Measurements from ENCODE around the gene NBPF20. TPM values are rescaled to one million over a fixed set of nuclear protein-coding genes. Genes with fewer than 3 reads are reported as not detected.
"Not testable (repeated sequence)": the region's sequence is repeated elsewhere in the genome, so short reads cannot be mapped to it uniquely, and the experiment has no call there.

NBPF20 gene
- total and polyA plus RNA-seq, 2 experiments from 2014 or later, result 0.50 to 0.83 TPM

DNA sequence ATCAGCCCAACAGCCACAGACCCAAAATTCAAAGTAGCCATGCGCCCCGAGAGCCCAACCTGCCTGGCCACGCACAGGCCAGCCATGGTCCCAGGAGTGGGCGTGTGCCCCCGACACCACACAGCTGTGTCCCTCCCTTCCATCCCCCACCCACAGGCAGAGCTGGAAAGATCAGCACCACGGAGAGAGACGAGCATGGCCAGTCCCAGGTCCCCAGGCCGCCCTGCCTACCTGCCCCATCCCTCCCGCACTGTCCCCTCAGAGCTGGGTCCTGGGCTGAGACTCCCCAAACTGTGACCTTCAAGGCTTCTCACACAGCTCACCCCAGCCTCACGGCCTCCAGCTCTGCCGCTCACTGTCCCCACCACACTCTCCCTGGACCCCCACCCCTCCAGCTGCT is 19.8 kb upstream of the NBPF20 start:
- not testable (repeated sequence) for H3K36me3 Mint-ChIP-seq (ENCODE audit: low read depth); H3K9me2 ChIP-seq (ENCODE audit: insufficient read depth); H3K27me3 ChIP-seq (ENCODE audit: insufficient read depth); H3K4me3 Mint-ChIP-seq; H3K4me3 ChIP-seq; H3F3A ChIP-seq (replicated peaks; ENCODE audit: low read depth); H3K27me3 Mint-ChIP-seq (ENCODE audit: insufficient read depth, low read depth, poor library complexity); H2AFZ ChIP-seq; H3K79me2 ChIP-seq (replicated peaks; ENCODE audit: insufficient read depth); H3K4me2 ChIP-seq; H3K27ac Mint-ChIP-seq; H3K4me1 Mint-ChIP-seq; H3K36me3 ChIP-seq (ENCODE audit: insufficient read depth); H4K20me1 ChIP-seq (replicated peaks; ENCODE audit: insufficient read depth); H3K9me3 Mint-ChIP-seq; H3K4me1 ChIP-seq (ENCODE audit: insufficient read depth); H3K27ac ChIP-seq (ENCODE audit: low read depth)
- DNase-seq (ENCODE audit: low spot score), result peak; percentile 36
- ATAC-seq, result peak; percentile 99
- TF ChIP-seq, protein P1, sequence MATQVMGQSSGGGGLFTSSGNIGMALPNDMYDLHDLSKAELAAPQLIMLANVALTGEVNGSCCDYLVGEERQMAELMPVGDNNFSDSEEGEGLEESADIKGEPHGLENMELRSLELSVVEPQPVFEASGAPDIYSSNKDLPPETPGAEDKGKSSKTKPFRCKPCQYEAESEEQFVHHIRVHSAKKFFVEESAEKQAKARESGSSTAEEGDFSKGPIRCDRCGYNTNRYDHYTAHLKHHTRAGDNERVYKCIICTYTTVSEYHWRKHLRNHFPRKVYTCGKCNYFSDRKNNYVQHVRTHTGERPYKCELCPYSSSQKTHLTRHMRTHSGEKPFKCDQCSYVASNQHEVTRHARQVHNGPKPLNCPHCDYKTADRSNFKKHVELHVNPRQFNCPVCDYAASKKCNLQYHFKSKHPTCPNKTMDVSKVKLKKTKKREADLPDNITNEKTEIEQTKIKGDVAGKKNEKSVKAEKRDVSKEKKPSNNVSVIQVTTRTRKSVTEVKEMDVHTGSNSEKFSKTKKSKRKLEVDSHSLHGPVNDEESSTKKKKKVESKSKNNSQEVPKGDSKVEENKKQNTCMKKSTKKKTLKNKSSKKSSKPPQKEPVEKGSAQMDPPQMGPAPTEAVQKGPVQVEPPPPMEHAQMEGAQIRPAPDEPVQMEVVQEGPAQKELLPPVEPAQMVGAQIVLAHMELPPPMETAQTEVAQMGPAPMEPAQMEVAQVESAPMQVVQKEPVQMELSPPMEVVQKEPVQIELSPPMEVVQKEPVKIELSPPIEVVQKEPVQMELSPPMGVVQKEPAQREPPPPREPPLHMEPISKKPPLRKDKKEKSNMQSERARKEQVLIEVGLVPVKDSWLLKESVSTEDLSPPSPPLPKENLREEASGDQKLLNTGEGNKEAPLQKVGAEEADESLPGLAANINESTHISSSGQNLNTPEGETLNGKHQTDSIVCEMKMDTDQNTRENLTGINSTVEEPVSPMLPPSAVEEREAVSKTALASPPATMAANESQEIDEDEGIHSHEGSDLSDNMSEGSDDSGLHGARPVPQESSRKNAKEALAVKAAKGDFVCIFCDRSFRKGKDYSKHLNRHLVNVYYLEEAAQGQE (IDR thresholded peaks at IDR 0.05; ENCODE audit: unreplicated experiment), result peak; percentile 65

DNA sequence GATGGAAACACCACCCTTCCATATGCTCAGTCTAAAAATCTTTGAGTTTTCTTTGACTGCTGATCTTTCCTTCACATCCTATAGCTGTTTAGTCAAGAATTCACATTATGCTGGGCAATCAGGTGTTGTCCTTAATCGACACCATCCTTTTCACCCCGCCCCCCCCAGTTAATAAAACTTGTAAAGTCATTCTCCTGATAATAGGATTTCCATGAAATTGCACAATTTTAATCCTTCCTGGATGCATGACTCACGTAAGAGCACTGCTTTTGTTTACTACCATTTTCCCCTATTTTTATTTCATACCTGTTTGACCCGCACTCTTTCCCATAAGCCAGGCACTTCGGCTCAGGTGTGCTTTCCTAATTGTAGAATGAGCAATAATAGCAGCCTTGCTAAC is 16.9 kb upstream of the NBPF20 start:
- H3K36me3 Mint-ChIP-seq (ENCODE audit: low read depth); H3K4me1 Mint-ChIP-seq; H3K27ac Mint-ChIP-seq; H3K4me1 ChIP-seq (ENCODE audit: insufficient read depth); H3K27me3 Mint-ChIP-seq (ENCODE audit: insufficient read depth, low read depth, poor library complexity); H3K27ac ChIP-seq (ENCODE audit: low read depth); ATAC-seq; H4K20me1 ChIP-seq (replicated peaks; ENCODE audit: insufficient read depth); H3K9me3 Mint-ChIP-seq; H3F3A ChIP-seq (replicated peaks; ENCODE audit: low read depth); H3K4me3 Mint-ChIP-seq; H3K27me3 ChIP-seq (ENCODE audit: insufficient read depth); H3K36me3 ChIP-seq (ENCODE audit: insufficient read depth); DNase-seq (ENCODE audit: low spot score); H3K4me2 ChIP-seq; H3K79me2 ChIP-seq (replicated peaks; ENCODE audit: insufficient read depth); H3K9me2 ChIP-seq (ENCODE audit: insufficient read depth); H3K4me3 ChIP-seq; H2AFZ ChIP-seq: not testable (repeated sequence)

DNA sequence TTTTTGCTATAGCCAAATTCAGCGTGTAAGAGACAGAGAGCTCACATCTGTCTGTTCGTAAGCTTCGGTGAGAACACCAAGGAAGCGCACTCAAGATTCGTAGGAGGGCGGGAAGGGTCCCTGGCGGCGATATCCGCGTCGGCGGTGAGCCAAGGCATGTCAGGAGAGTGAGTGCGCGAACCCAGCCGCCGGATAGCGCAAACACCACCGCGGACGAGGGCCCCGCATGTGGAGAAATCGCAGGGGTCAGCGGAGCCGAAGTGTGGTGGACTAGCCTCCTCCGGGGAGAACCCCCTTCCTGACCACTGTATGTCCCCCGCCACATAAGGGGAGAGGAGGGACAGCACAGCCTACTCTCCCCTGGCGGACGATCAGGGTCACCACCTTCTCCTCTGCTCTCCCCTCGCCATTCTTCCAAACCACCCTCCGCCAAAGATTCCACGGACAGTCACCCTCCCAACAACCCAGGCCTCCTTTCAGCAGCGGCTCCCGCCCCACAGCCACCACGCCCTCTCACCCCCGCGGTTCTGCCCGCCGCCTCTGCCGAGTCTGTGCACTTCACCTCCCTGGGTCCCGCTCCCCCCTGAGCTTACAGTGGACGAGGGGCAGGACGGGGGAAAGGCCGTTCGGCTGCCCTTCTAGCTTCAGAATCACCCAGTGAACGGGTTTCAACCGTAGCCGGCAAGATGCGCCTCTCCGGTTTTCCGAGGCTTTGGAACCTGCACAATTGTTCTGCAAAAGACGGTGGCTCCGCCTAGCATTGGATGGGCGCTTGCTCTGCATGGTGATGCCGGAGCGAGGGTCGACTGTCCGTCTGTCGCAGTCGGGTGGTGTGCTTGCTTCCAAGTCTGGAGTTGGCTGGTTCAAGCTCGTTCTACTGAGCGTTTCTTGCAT is 6.2 kb upstream of the NBPF20 start:
- H3K4me3 ChIP-seq, result peak overlapping the region; percentile 61
- H3K4me2 ChIP-seq, result peak overlapping the region; percentile 79
- not testable (repeated sequence) for H3K27ac Mint-ChIP-seq; H3K27ac ChIP-seq (ENCODE audit: low read depth); H3K79me2 ChIP-seq (replicated peaks; ENCODE audit: insufficient read depth); H3K36me3 ChIP-seq (ENCODE audit: insufficient read depth); H3K4me1 Mint-ChIP-seq; H3K9me2 ChIP-seq (ENCODE audit: insufficient read depth); H4K20me1 ChIP-seq (replicated peaks; ENCODE audit: insufficient read depth); H3K36me3 Mint-ChIP-seq (ENCODE audit: low read depth); H3K4me1 ChIP-seq (ENCODE audit: insufficient read depth); H3F3A ChIP-seq (replicated peaks; ENCODE audit: low read depth); H3K9me3 Mint-ChIP-seq; H2AFZ ChIP-seq
- peak; percentile 56 for TF ChIP-seq EZH2 (IDR thresholded peaks at IDR 0.05; ENCODE audit: low read depth, unreplicated experiment)
- H3K27me3 ChIP-seq (ENCODE audit: insufficient read depth), result peaks cover 76% of the 10 kb centered on the region
- ATAC-seq, result peak; percentile 79
- Mint-ChIP-seq H3K4me3 (peak overlapping the region; percentile 78), H3K27me3 (ENCODE audit: insufficient read depth, low read depth, poor library complexity) (peaks cover 68% of the 10 kb centered on the region)
- DNase-seq (ENCODE audit: low spot score), result peak; percentile 24
